Kidney epithelial cell (primary cell): ENCODE data around the gene BICRAL. TPM values are rescaled to one million over a fixed set of nuclear protein-coding genes. Genes with fewer than 3 reads are reported as not detected.

Experiments used
- DNase-seq: peaks from one replicate; pipeline ENCODE4 v3.0.0-alpha.2; 2010; ENCODE audit warnings: low read depth
- H3K27me3 ChIP-seq: 2 replicates; pipeline ENCODE4 v1.6.0; 2011; ENCODE audit warnings: low read length; ENCODE audit not compliant: control insufficient read depth, insufficient read depth
- H3K36me3 ChIP-seq: 2 replicates; pipeline ENCODE4 v1.5.1; 2011; ENCODE audit warnings: low read length; ENCODE audit not compliant: control insufficient read depth, insufficient read depth
- H3K4me3 ChIP-seq: 2 replicates; pipeline ENCODE4 v1.5.1; 2011; ENCODE audit warnings: low read depth, mild to moderate bottlenecking, control low read depth, low read length
- total RNA-seq: library from RNA; depleted of rRNA; stranded (reverse); fragments of >200 nt; gene quantifications from 2 replicates; pipeline ENCODE4 v1.2.3, GENCODE V29; 2015
- TF ChIP-seq, protein P1 (sequence below): IDR thresholded peaks from 2 replicates; pipeline ENCODE4 v1.5.1; 2011; ENCODE audit warnings: mild to moderate bottlenecking, moderate library complexity, low read length, control low read depth, inconsistent platforms; ENCODE audit not compliant: insufficient read depth, poor library complexity, severe bottlenecking

BICRAL gene
- total RNA-seq, 1 donor from 2014 or later: 5.2 TPM

DNA sequence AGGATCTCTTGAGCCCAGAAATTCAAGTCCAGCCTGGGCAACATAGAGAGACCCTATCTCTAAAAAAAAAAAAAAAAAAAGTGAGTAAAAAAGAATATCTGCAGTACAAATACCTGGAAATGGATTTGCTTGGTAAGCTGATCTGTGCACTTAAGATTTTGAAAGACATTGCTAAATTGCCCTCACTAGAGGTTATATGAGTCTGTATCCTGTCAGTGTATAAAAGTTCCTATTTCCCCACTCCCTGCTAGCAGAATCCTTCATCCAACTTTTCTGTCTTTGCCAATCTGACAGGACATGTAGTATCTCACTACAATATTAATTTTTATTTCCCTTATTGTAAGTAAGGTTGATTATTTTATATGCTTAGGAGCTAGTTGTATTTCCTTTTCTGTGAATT lies 36.1 kb downstream of the BICRAL start:
- TF ChIP-seq, protein P1, sequence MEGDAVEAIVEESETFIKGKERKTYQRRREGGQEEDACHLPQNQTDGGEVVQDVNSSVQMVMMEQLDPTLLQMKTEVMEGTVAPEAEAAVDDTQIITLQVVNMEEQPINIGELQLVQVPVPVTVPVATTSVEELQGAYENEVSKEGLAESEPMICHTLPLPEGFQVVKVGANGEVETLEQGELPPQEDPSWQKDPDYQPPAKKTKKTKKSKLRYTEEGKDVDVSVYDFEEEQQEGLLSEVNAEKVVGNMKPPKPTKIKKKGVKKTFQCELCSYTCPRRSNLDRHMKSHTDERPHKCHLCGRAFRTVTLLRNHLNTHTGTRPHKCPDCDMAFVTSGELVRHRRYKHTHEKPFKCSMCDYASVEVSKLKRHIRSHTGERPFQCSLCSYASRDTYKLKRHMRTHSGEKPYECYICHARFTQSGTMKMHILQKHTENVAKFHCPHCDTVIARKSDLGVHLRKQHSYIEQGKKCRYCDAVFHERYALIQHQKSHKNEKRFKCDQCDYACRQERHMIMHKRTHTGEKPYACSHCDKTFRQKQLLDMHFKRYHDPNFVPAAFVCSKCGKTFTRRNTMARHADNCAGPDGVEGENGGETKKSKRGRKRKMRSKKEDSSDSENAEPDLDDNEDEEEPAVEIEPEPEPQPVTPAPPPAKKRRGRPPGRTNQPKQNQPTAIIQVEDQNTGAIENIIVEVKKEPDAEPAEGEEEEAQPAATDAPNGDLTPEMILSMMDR: no peak
- no peak for DNase-seq
- H3K36me3 ChIP-seq: no peaks in the 10 kb centered on the region
- no peaks in the 10 kb centered on the region for H3K27me3 ChIP-seq
- H3K4me3 ChIP-seq: no peak overlapping the region

DNA sequence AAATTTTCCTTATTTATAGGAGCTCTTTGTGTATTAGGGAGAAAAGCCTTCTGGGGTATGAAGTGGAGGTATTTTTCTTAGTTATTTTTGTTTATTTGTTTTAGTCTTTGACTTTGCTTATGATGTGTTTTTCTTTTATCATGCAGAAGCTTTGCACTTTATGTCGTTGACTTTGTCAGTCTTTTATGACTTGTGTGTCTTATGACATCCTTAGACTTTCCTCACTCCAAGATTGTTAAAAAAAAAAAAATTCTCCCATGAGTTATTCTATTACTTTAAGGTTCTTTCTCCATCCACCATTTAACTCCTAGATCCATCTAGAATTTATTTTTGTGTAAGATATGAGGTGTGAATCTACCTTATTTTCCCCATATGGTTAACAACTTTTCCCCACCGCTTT lies 36.6 kb downstream of the BICRAL start:
- TF ChIP-seq, protein P1: no peak
- no peaks in the 10 kb centered on the region for H3K36me3 ChIP-seq

DNA sequence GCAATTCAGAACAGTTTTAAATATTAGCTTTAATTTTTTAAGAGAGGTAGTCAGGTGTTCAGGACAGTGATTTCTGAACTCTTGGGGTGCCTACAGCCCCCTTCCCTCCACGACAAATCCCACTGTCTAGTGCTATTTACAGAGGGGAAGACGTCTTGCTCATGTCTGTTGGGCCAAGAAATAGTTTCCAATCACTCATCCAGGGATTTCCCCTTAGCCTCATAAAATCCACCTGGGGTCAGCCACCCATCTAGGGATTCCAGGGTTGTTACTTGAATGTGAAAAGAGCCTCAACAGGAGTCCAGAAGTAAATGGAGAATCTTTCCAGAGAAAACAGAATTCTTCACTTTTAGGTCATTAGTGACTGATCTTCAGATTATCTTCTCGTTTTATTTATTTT lies 37.0 kb downstream of the BICRAL start:
- H3K27me3 ChIP-seq: no peaks in the 10 kb centered on the region
- H3K36me3 ChIP-seq: no peaks in the 10 kb centered on the region
- TF ChIP-seq, protein P1: no peak
- no peak overlapping the region for H3K4me3 ChIP-seq
- no peak for DNase-seq

More for the DNA sequence above, 36.6 kb downstream of the BICRAL start:
- no peak for DNase-seq
- H3K27me3 ChIP-seq: no peaks in the 10 kb centered on the region
- H3K4me3 ChIP-seq: no peak overlapping the region

DNA sequence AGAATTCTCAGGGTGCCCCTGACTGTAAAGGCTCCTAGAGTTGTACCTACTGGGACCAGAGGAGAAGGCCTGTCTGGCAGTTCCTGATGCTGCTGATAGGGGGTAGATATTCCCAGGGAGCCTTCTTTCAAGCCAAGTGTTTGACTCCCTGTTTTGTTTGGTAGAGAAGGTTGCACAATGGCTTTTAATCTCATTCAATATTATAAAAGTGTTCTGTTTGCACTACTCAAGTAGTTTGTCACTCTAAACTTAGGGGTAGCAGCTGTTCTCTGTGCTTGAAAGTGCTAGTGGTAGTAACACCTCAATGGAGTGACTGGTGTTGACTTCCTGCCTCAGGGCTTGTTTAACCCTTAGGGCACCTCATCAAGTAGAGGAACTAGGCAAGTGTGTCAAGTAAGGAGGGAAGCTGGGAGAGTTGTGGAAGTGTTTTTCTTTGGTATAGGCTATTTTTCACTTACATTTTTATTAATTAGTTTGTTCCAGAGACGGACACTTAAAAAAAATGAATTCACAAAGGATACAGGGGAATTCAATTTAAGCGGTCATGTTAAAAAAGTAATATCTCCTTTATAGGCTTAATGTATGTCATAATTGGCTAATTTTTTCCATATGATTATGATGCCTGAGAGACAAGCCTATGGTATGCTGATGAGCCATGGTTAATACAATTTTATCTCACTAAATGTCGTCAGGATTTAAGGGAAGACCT lies 38.1 kb downstream of the BICRAL start:
- Histone ChIP-seq H3K27me3 (no peaks in the 10 kb centered on the region), H3K4me3 (no peak overlapping the region), H3K36me3 (no peaks in the 10 kb centered on the region)
- TF ChIP-seq, protein P1: no peak
- DNase-seq: no peak

DNA sequence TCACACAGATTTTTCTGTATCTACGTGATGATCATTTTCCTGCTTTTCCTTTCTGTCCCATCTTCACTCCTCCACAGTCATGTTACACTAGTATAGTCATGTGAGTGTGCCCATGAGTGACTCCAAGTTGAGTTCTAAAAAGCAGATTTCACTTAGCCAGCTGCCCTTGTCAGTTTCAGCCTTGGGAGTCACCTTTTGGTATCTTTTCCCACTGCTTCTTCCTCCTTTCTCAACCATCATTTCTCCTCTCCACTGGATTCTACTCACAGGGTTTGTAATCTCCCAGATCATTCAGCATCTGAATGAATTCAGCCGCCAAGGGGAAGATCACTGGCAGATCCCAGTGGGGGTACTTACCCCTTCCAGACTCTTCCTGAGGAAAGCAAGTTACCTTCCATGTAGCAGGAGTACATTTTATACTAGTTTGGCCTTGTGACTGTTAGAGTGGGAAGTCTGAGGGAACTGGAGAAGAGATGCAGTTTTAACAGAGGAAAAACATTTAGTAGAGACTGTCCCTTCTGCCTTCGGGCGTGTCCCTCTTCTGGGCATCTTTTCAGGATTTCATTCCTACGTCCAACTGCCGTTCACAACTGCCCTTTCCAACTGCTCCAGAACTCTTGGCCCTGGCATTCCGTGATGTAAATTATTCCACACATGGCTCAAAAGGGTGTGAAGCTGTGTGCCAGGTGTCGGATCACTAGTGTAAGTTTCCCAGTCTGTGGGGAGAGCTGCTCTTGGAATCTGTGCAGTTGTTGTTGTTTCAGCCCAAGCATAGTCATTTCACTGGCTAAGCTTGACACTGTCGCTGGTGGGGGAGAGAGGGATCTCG lies 38.9 kb downstream of the BICRAL start:
- no peak for DNase-seq
- Histone ChIP-seq H3K4me3 (no peak overlapping the region), H3K27me3 (no peaks in the 10 kb centered on the region), H3K36me3 (no peaks in the 10 kb centered on the region)
- TF ChIP-seq, protein P1: no peak
